Suprapubic skin (tissue), 4 donors: ENCODE data around the gene FOXI3.

Experiments used
- EP300 ChIP-seq: sonication (generic); formaldehyde crosslinking; IDR thresholded peaks from one replicate; pipeline ENCODE4 v1.6.1; 2017; ENCODE audit warnings: antibody characterized with exemption
- POLR2A ChIP-seq, 2 donors: fragments of 450-650 bp; IDR thresholded peaks; one replicate each; pipeline ENCODE4 v1.6.1; 2017; ENCODE audit warnings: antibody characterized with exemption in 2 of 2, mild to moderate bottlenecking in 2 of 2, moderate library complexity in 2 of 2
- POLR2AphosphoS5 ChIP-seq, 3 donors: sonication (generic); formaldehyde crosslinking; IDR thresholded peaks; one replicate each; pipeline ENCODE4 v1.6.1; 2017; ENCODE audit warnings: antibody characterized with exemption in 3 of 3
- TF ChIP-seq, protein P1 (sequence below), 2 donors: fragments of 200-600 bp in 1 of 2; fragments of 450-650 bp in 1 of 2; sonication (generic) in 1 of 2; IDR thresholded peaks; one replicate each; pipeline ENCODE4 v1.5.1; 2016 to 2019; ENCODE audit warnings: antibody characterized with exemption in 2 of 2, mild to moderate bottlenecking in 1 of 2, moderate library complexity in 1 of 2

DNA sequence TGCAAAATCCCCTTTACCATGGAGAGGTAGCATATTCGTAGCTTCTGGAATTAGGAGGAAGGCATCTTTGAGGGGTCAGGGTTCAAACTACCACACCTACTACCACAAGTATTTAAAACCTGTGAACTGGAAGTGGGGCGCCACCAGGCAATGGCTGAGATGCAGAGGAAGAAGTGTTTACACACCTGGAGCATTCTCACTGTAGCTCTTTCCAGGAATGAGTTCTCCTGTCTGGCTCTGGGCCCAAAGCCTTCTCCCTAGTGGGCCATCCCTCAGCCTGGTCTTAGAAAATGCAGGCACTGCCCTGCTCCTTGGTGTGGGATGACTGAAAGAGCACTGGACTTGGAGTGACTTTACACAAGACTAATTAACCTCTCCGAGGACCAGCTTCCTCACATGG is 30.7 kb upstream of the FOXI3 start:
- TF ChIP-seq, protein P1, sequence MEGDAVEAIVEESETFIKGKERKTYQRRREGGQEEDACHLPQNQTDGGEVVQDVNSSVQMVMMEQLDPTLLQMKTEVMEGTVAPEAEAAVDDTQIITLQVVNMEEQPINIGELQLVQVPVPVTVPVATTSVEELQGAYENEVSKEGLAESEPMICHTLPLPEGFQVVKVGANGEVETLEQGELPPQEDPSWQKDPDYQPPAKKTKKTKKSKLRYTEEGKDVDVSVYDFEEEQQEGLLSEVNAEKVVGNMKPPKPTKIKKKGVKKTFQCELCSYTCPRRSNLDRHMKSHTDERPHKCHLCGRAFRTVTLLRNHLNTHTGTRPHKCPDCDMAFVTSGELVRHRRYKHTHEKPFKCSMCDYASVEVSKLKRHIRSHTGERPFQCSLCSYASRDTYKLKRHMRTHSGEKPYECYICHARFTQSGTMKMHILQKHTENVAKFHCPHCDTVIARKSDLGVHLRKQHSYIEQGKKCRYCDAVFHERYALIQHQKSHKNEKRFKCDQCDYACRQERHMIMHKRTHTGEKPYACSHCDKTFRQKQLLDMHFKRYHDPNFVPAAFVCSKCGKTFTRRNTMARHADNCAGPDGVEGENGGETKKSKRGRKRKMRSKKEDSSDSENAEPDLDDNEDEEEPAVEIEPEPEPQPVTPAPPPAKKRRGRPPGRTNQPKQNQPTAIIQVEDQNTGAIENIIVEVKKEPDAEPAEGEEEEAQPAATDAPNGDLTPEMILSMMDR (IDR thresholded peaks at IDR 0.05): no peak
- no peak for TF ChIP-seq POLR2AphosphoS5 (IDR thresholded peaks at IDR 0.05)
- no peak for TF ChIP-seq POLR2A (IDR thresholded peaks at IDR 0.05)
- no peak for TF ChIP-seq EP300
